Activated CD4-positive, alpha-beta T cell treated with anti-CD3 and anti-CD28 coated beads for 24 hours (primary cell): Measurements from ENCODE around the gene AIF1L.
"Not testable (repeated sequence)": the region's sequence is repeated elsewhere in the genome, so short reads cannot be mapped to it uniquely, and the experiment has no call there.

ENCODE experiments used
- DNase-seq, 2 donors: peaks; one replicate each; pipeline ENCODE4 v3.0.0-alpha.2; 2020; ENCODE audit warnings: low read depth in 2 of 2

Gene AIF1L

GRCh38 chr9:131098391-131099101 is 2.2 kb downstream of the AIF1L start:
- DNase-seq, result no peak

GRCh38 chr9:131099102-131099606 is 2.8 kb downstream of the AIF1L start:
- no peak for DNase-seq

GRCh38 chr9:131099845-131100244 is 3.5 kb downstream of the AIF1L start:
- DNase-seq, result not testable (repeated sequence)

GRCh38 chr9:131100445-131100844 is 4.1 kb downstream of the AIF1L start:
- DNase-seq, result no peak

- no peak for DNase-seq
Measured at GRCh38 chr9:131101207-131101964, 5.1 kb downstream of the AIF1L start.

GRCh38 chr9:131103024-131103423 is 6.7 kb downstream of the AIF1L start:
- DNase-seq, result no peak

GRCh38 chr9:131103535-131103934 is 7.2 kb downstream of the AIF1L start:
- DNase-seq, result no peak

GRCh38 chr9:131104016-131104740 is 7.8 kb downstream of the AIF1L start:
- DNase-seq, result no peak

GRCh38 chr9:131105952-131106351 is 9.6 kb downstream of the AIF1L start:
- no peak for DNase-seq

- no peak for DNase-seq
Measured at GRCh38 chr9:131107760-131108159, 11.4 kb downstream of the AIF1L start.

GRCh38 chr9:131111186-131111853 is 15.0 kb downstream of the AIF1L start:
- DNase-seq, result no peak

- DNase-seq, result no peak
Measured at GRCh38 chr9:131111854-131112311, 15.6 kb downstream of the AIF1L start.

GRCh38 chr9:131112374-131113154 is 16.2 kb downstream of the AIF1L start:
- DNase-seq, result no peak

GRCh38 chr9:131113655-131114054 is 17.3 kb downstream of the AIF1L start:
- no peak for DNase-seq

GRCh38 chr9:131114084-131114535 is 17.8 kb downstream of the AIF1L start:
- DNase-seq, result no peak

- not testable (repeated sequence) for DNase-seq
Measured at GRCh38 chr9:131115360-131115742, 19.0 kb downstream of the AIF1L start.

GRCh38 chr9:131116281-131117120 is 20.2 kb downstream of the AIF1L start:
- DNase-seq, result no peak

- no peak for DNase-seq
Measured at GRCh38 chr9:131117121-131117761, 20.9 kb downstream of the AIF1L start.

- DNase-seq, result no peak
Measured at GRCh38 chr9:131117762-131118145, 21.4 kb downstream of the AIF1L start.
